NCI-H82 treated with DMSO at 0.1 percent for 48 hours (cell line): ENCODE data around the gene CPA1.

Source experiments
- DNase-seq: peaks from one replicate; lab custom pipeline; 2025; ENCODE audit not compliant: unreplicated experiment; lab: John Stamatoyannopoulos, UW

CPA1 gene

GRCh38 chr7:130393841-130394411 lies 13.6 kb downstream of the CPA1 start:
- DNase-seq: no peak

GRCh38 chr7:130394421-130395195 lies 14.3 kb downstream of the CPA1 start:
- no peak for DNase-seq

GRCh38 chr7:130395421-130395820 lies 15.1 kb downstream of the CPA1 start:
- DNase-seq: no peak

- DNase-seq: no peak
Observed at GRCh38 chr7:130396109-130396508, 15.8 kb downstream of the CPA1 start.

- DNase-seq: no peak
Observed at GRCh38 chr7:130397051-130397757, 16.9 kb downstream of the CPA1 start.

- no peak for DNase-seq
Observed at GRCh38 chr7:130397758-130398073, 17.4 kb downstream of the CPA1 start.

GRCh38 chr7:130398526-130399090 lies 18.3 kb downstream of the CPA1 start:
- no peak for DNase-seq

- no peak for DNase-seq
Observed at GRCh38 chr7:130400120-130400572, 19.9 kb downstream of the CPA1 start.

GRCh38 chr7:130401101-130401500 lies 20.8 kb downstream of the CPA1 start:
- DNase-seq: no peak

- no peak for DNase-seq
Observed at GRCh38 chr7:130401578-130401977, 21.3 kb downstream of the CPA1 start.

- DNase-seq: no peak
Observed at GRCh38 chr7:130405003-130405402, 24.7 kb downstream of the CPA1 start.

GRCh38 chr7:130409067-130409711 lies 28.9 kb downstream of the CPA1 start:
- no peak for DNase-seq

GRCh38 chr7:130409712-130410072 lies 29.4 kb downstream of the CPA1 start:
- DNase-seq: no peak

GRCh38 chr7:130410868-130411541 lies 30.7 kb downstream of the CPA1 start:
- DNase-seq: no peak

- no peak for DNase-seq
Observed at GRCh38 chr7:130413201-130413600, 32.9 kb downstream of the CPA1 start.

- no peak for DNase-seq
Observed at GRCh38 chr7:130415006-130415405, 34.7 kb downstream of the CPA1 start.

GRCh38 chr7:130417213-130417612 lies 36.9 kb downstream of the CPA1 start:
- DNase-seq: no peak

- no peak for DNase-seq
Observed at GRCh38 chr7:130418306-130418705, 38.0 kb downstream of the CPA1 start.

- DNase-seq: no peak
Observed at GRCh38 chr7:130419658-130420057, 39.4 kb downstream of the CPA1 start.

GRCh38 chr7:130420943-130421578 lies 40.8 kb downstream of the CPA1 start:
- DNase-seq: no peak
